ENCODE measurements around the gene CARD19. TPM values are rescaled to one million over a fixed set of nuclear protein-coding genes. Genes with fewer than 3 reads are reported as not detected.

Gene CARD19
- total and polyA plus RNA-seq, 3 experiments from 2014 or later: 43.2 to 66.4 (median 43.6) TPM

- no peak overlapping the region for H3K27ac Mint-ChIP-seq
- Histone ChIP-seq H3K27ac (ENCODE audit: low read depth, low read length) (no peak overlapping the region), H3K4me1 (ENCODE audit: insufficient read depth, low read length) (peaks cover 6% of the 10 kb centered on the region), H3K27me3 (ENCODE audit: insufficient read depth, low read length, poor library complexity, severe bottlenecking) (no peaks in the 10 kb centered on the region), H3K36me3 (ENCODE audit: insufficient read depth, low read length) (no peaks in the 10 kb centered on the region), H3K4me3 (ENCODE audit: low read length) (no peak overlapping the region), H3K9me3 (ENCODE audit: low read length) (no peaks in the 10 kb centered on the region)
- no peaks in the 10 kb centered on the region for H3K9me3 Mint-ChIP-seq
- CTCF ChIA-PET: interaction anchor here (1.0 to 1.3 kb wide), 3 partner anchors 18 to 404 kb away, joined by 3 to 4 read pairs (median 3); no protein-coding TSS in a partner anchor
- H3K4me1 Mint-ChIP-seq: peaks cover 3 to 7% (median 6%) of the 10 kb centered on the region in 3 donors
- POLR2A ChIA-PET: no interaction called here
- H3K36me3 Mint-ChIP-seq: no peaks in the 10 kb centered on the region
- peaks cover 0 to 2% of the 10 kb centered on the region in 2 donors for H3K27me3 Mint-ChIP-seq
- DNase-seq: no peak
- no peak overlapping the region for H3K4me3 Mint-ChIP-seq
Measured at GRCh38 chr9:93161786-93162562, 66.0 kb downstream of the CARD19 start.

Other genes with a start within 250 kb of the CARD19 start
- gene ZNF484, start 218.2 kb upstream of the CARD19 start, total RNA-seq: 1 to 10 TPM; 8.8 to 9.0 TPM
- gene ZNF484, start 218.2 kb upstream of the CARD19 start, polyA plus RNA-seq: 4.0 TPM
- 10 to 100 TPM; 54.6 to 56.5 TPM for gene FGD3, start 148.7 kb upstream of the CARD19 start, total RNA-seq
- 134 TPM for gene FGD3, start 148.7 kb upstream of the CARD19 start, polyA plus RNA-seq
- 10 to 100 TPM; 11.3 to 12.3 TPM for gene SUSD3, start 37.5 kb upstream of the CARD19 start, total RNA-seq
- gene SUSD3, start 37.5 kb upstream of the CARD19 start, polyA plus RNA-seq: 103 TPM
- 10 to 100 TPM; 59.9 to 62.9 TPM for gene NINJ1, start 38.0 kb downstream of the CARD19 start, total RNA-seq
- 103 TPM for gene NINJ1, start 38.0 kb downstream of the CARD19 start, polyA plus RNA-seq
- gene WNK2, start 87.9 kb downstream of the CARD19 start, total RNA-seq: under 1 TPM; 0.20 to 0.55 TPM
- gene WNK2, start 87.9 kb downstream of the CARD19 start, polyA plus RNA-seq: not detected